Measurements from ENCODE around the gene CDY1.
"Not testable (repeated sequence)": the region's sequence is repeated elsewhere in the genome, so short reads cannot be mapped to it uniquely, and the experiment has no call there.

CDY1 gene

GRCh38 chrY:25621817-25622216, at the start of gene CDY1:
Gene CDY1, plus strand, starts transcription at chrY:25622117. Its CDS starts 326 bp downstream, at chrY:25622443.
- DNase-seq (ENCODE audit: low spot score): not testable (repeated sequence)

GRCh38 chrY:25593336-25593735, 28.6 kb upstream of the CDY1 start:
- DNase-seq (ENCODE audit: low spot score): not testable (repeated sequence)

GRCh38 chrY:25620209-25620608, 1.7 kb upstream of the CDY1 start:
- not testable (repeated sequence) for DNase-seq (ENCODE audit: low spot score)

GRCh38 chrY:25626524-25626923, 4.6 kb downstream of the CDY1 start:
- DNase-seq (ENCODE audit: low spot score): not testable (repeated sequence)

GRCh38 chrY:25630383-25631112, 8.6 kb downstream of the CDY1 start:
- not testable (repeated sequence) for DNase-seq (ENCODE audit: low spot score)

GRCh38 chrY:25639852-25640251, 17.9 kb downstream of the CDY1 start:
- not testable (repeated sequence) for DNase-seq (ENCODE audit: low spot score)

GRCh38 chrY:25643024-25643915, 21.4 kb downstream of the CDY1 start:
- DNase-seq (ENCODE audit: low spot score): not testable (repeated sequence)

Data from activated CD4-positive, alpha-beta T cell treated with anti-CD3 and anti-CD28 coated beads, Interleukin-2, Interleukin-4, amounts not matched to agents 100 ng/mL and 50 ng/mL, durations not matched to agents 16 hours and 8 hours (primary cell).